PC-3 (cell line): ENCODE measurements around the gene DPCD. TPM values are rescaled to one million over a fixed set of nuclear protein-coding genes. Genes with fewer than 3 reads are reported as not detected.

Experiments
- ATAC-seq: fragments of 200-7000 bp; cut with Tn5 transposase; 2 replicates; pipeline ENCODE4 v1.9.1; 2020; ENCODE audit warnings: mild to moderate bottlenecking, moderate library complexity
- BruUV-seq: library from RNA; stranded (reverse); fragments of 400-500 nt; replicated peaks from 2 replicates; lab custom pipeline; 2021; lab: Mats Ljungman, UMichigan
- CTCF ChIA-PET: fragments of 300-600 bp; sonication (Branson Sonifier 250); formaldehyde crosslinking; loops from one replicate; lab custom pipeline; 2022; ENCODE audit warnings: antibody characterized with exemption; lab: Charles Lee
- POLR2A ChIA-PET: fragments of 300-600 bp; sonication (Branson Sonifier 250); formaldehyde crosslinking; loops from one replicate; lab custom pipeline; 2022; ENCODE audit warnings: antibody characterized with exemption; ENCODE audit not compliant: unreplicated experiment; lab: Charles Lee
- DNase-seq: peaks from one replicate; pipeline ENCODE4 v3.0.0-alpha.2; 2015
- H2AFZ ChIP-seq: fragments of 300-600 bp; sonication (generic); 2 replicates; pipeline ENCODE4 v1.6.0; 2016; ENCODE audit warnings: antibody characterized with exemption, low read length
- H3F3A ChIP-seq: fragments of 300-600 bp; sonication (generic); one replicate; pipeline ENCODE4 v1.6.0; 2017; ENCODE audit warnings: antibody characterized with exemption, low read length, control low read depth, mild to moderate bottlenecking; ENCODE audit not compliant: unreplicated experiment
- H3K27ac ChIP-seq: fragments of 300-600 bp; sonication (generic); 2 replicates; pipeline ENCODE4 v1.5.1; 2016; ENCODE audit warnings: mild to moderate bottlenecking, low read length
- H3K27me3 ChIP-seq: fragments of 300-600 bp; sonication (generic); 2 replicates; pipeline ENCODE4 v1.6.1; 2016; ENCODE audit warnings: low read length, mixed read lengths
- H3K36me3 ChIP-seq: fragments of 300-600 bp; sonication (generic); 2 replicates; pipeline ENCODE4 v1.6.1; 2016; ENCODE audit warnings: low read depth, mixed run types, low read length, mixed read lengths
- H3K4me1 ChIP-seq: fragments of 300-600 bp; sonication (generic); 2 replicates; pipeline ENCODE4 v1.5.1; 2016; ENCODE audit warnings: low read length; ENCODE audit not compliant: insufficient read depth
- H3K4me2 ChIP-seq: fragments of 300-600 bp; sonication (generic); 2 replicates; pipeline ENCODE4 v1.6.0; 2016; ENCODE audit warnings: low read length
- H3K4me3 ChIP-seq: fragments of 300-600 bp; sonication (generic); 2 replicates; pipeline ENCODE4 v1.5.1; 2016; ENCODE audit warnings: mild to moderate bottlenecking, low read length, mixed read lengths
- H3K79me2 ChIP-seq: fragments of 300-600 bp; sonication (generic); 2 replicates; pipeline ENCODE4 v1.6.1; 2017; ENCODE audit warnings: low read length, mixed read lengths
- H3K9ac ChIP-seq: fragments of 300-600 bp; sonication (generic); 2 replicates; pipeline ENCODE4 v1.6.0; 2016; ENCODE audit warnings: mild to moderate bottlenecking, low read length
- H3K9me2 ChIP-seq: fragments of 300-600 bp; sonication (generic); replicated peaks from 2 replicates; pipeline ENCODE4 v1.6.1; 2016; ENCODE audit warnings: mixed run types, low read length, mixed read lengths
- H3K9me3 ChIP-seq: fragments of 300-600 bp; sonication (generic); 2 replicates; pipeline ENCODE4 v1.6.1; 2016; ENCODE audit warnings: low read length, mixed read lengths
- H4K20me1 ChIP-seq: fragments of 300-600 bp; sonication (generic); 2 replicates; pipeline ENCODE4 v1.6.1; 2016; ENCODE audit warnings: low read length, mixed read lengths
- EZH2 ChIP-seq: fragments of 300-600 bp; sonication (generic); IDR thresholded peaks from one replicate; pipeline ENCODE4 v1.6.1; 2017; ENCODE audit warnings: antibody characterized with exemption, mild to moderate bottlenecking, low read length; ENCODE audit not compliant: unreplicated experiment
- EZH2phosphoT487 ChIP-seq: fragments of 300-600 bp; sonication (generic); IDR thresholded peaks from 2 replicates; pipeline ENCODE4 v1.6.1; 2018; ENCODE audit warnings: mild to moderate bottlenecking, antibody characterized with exemption, low read length, borderline replicate concordance
- intact Hi-C: fragments of 100-400 bp; cut with micrococcal nuclease; formaldehyde crosslinking; loops from 2 replicates; pipeline ENCODE4 v1.9.0; 2023
- total RNA-seq: library from RNA; depleted of rRNA; stranded (reverse); fragments of >200 nt; gene quantifications from 2 replicates; pipeline ENCODE4 v1.2.3, GENCODE V29; 2014
- TF ChIP-seq, protein P1 (sequence below): fragments of 300-600 bp; sonication (generic); conservative IDR thresholded peaks from 2 replicates; pipeline ENCODE4 v1.5.1; 2017; ENCODE audit warnings: antibody characterized with exemption, low read depth, mild to moderate bottlenecking, low read length

The DPCD gene
- total RNA-seq, 1 experiment from 2014 or later: 37.1 TPM

DNA sequence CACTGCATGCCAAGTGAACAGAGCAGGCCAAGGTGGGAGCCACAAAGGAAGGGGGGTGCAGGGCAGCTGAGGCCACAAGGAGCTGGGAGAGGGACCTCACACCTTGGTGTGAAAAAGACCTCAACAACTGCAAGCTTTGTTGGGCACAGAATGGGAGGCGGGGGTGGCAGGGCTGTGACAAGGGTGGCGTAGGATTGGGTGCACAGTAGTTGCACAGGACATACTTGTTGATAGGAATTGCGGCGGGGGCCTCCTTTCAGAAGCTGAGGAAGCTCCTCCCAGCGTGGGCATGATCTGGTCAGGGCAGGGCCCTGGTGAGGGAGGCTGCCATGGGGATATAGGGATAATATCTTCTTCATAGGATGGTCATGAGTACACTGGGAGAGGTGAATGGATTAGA lies 25.9 kb upstream of the DPCD start:
- Histone ChIP-seq H3K36me3 (no peaks in the 10 kb centered on the region), H3F3A (no peaks in the 10 kb centered on the region), H3K4me1 (no peaks in the 10 kb centered on the region), H3K79me2 (no peaks in the 10 kb centered on the region), H3K9ac (no peak overlapping the region), H3K4me3 (no peak overlapping the region), H4K20me1 (no peaks in the 10 kb centered on the region), H2AFZ (no peak overlapping the region), H3K9me2 (no peaks in the 10 kb centered on the region), H3K9me3 (no peaks in the 10 kb centered on the region), H3K4me2 (no peak overlapping the region), H3K27ac (no peak overlapping the region), H3K27me3 (no peaks in the 10 kb centered on the region)
- no peak for DNase-seq
- CTCF ChIA-PET: no interaction called here
- POLR2A ChIA-PET: no interaction called here
- TF ChIP-seq EZH2: no peak
- TF ChIP-seq, protein P1, sequence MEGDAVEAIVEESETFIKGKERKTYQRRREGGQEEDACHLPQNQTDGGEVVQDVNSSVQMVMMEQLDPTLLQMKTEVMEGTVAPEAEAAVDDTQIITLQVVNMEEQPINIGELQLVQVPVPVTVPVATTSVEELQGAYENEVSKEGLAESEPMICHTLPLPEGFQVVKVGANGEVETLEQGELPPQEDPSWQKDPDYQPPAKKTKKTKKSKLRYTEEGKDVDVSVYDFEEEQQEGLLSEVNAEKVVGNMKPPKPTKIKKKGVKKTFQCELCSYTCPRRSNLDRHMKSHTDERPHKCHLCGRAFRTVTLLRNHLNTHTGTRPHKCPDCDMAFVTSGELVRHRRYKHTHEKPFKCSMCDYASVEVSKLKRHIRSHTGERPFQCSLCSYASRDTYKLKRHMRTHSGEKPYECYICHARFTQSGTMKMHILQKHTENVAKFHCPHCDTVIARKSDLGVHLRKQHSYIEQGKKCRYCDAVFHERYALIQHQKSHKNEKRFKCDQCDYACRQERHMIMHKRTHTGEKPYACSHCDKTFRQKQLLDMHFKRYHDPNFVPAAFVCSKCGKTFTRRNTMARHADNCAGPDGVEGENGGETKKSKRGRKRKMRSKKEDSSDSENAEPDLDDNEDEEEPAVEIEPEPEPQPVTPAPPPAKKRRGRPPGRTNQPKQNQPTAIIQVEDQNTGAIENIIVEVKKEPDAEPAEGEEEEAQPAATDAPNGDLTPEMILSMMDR: no peak
- no peak for TF ChIP-seq EZH2phosphoT487
- BruUV-seq: no TSS peak
- no peak for ATAC-seq
- intact Hi-C loops: loop anchor here (10.0 kb wide), 1 partner anchor 257 kb away; no protein-coding TSS in a partner anchor

DNA sequence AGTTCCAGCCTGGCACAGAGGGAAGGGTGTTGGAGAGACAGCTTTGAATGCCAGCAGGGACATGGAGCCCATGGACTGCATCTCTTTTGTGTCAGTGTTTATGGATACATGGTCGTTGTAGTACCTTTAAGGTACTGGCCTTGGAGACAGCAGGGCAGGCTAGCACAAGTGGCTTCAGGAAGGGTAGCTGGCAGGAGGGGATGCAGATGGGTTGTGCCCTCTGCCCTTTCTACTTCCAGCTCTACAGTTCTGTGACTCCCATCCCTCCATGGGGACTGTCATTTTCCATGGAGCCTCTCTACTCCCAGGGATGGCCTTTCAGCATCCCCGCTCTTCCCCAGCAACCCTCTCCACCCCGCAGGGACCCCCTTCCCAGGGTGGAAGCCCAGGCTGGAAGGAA lies 25.1 kb upstream of the DPCD start:
- DNase-seq: no peak
- H3F3A ChIP-seq: no peaks in the 10 kb centered on the region
- intact Hi-C loops: loop anchor here (10.0 kb wide), 1 partner anchor 258 kb away; no protein-coding TSS in a partner anchor
- no TSS peak for BruUV-seq
- no peak overlapping the region for H3K9ac ChIP-seq
- no peak for ATAC-seq
- TF ChIP-seq, protein P1: no peak
- no peak for TF ChIP-seq EZH2
- TF ChIP-seq EZH2phosphoT487: no peak
- H2AFZ ChIP-seq: no peak overlapping the region
- no peaks in the 10 kb centered on the region for H3K27me3 ChIP-seq
- no peaks in the 10 kb centered on the region for H4K20me1 ChIP-seq
- H3K9me2 ChIP-seq: no peaks in the 10 kb centered on the region
- no peaks in the 10 kb centered on the region for H3K79me2 ChIP-seq
- no peak overlapping the region for H3K4me3 ChIP-seq
- H3K4me1 ChIP-seq: no peaks in the 10 kb centered on the region
- H3K36me3 ChIP-seq: no peaks in the 10 kb centered on the region
- POLR2A ChIA-PET: no interaction called here
- H3K27ac ChIP-seq: no peak overlapping the region
- H3K4me2 ChIP-seq: no peak overlapping the region
- CTCF ChIA-PET: no interaction called here
- no peaks in the 10 kb centered on the region for H3K9me3 ChIP-seq

DNA sequence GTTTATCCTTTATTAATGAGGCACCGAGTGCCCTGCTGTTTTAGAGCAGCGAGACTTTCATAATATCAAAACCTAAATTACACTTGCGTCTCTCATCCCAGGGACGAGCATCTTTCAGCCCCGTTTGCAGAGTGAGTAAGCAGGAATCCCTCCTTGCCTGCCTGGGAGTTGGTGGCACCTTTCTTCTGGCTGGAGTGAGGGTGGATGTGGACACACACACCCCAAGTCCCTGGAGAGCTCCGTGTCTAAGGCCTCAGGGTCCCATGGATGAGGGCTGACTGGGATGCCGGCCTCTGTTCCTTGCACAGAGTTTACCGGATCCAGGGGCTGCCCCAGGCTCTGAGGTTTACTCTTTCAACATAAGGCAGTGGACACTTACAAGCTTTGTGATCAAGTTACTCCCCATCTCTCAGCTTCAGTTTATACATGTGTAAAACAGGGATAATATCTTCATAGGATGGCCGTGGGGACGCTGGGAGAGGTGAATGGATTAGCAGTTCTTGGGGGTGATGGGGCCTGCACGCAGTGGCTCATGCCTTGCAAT lies 24.6 kb upstream of the DPCD start:
- no peak overlapping the region for H3K9ac ChIP-seq
- BruUV-seq: no TSS peak
- no peaks in the 10 kb centered on the region for H3K79me2 ChIP-seq
- H3K27ac ChIP-seq: no peak overlapping the region
- no peaks in the 10 kb centered on the region for H3F3A ChIP-seq
- no peaks in the 10 kb centered on the region for H4K20me1 ChIP-seq
- no peak overlapping the region for H2AFZ ChIP-seq
- no peak for ATAC-seq
- ChIA-PET POLR2A (no interaction called here), CTCF (no interaction called here)
- no peaks in the 10 kb centered on the region for H3K9me3 ChIP-seq
- no peaks in the 10 kb centered on the region for H3K27me3 ChIP-seq
- H3K36me3 ChIP-seq: no peaks in the 10 kb centered on the region
- no peaks in the 10 kb centered on the region for H3K9me2 ChIP-seq
- intact Hi-C loops: loop anchor here (10.0 kb wide), 1 partner anchor 259 kb away; no protein-coding TSS in a partner anchor
- no peak for DNase-seq
- H3K4me1 ChIP-seq: no peaks in the 10 kb centered on the region
- TF ChIP-seq, protein P1: no peak
- TF ChIP-seq EZH2phosphoT487 (no peak), EZH2 (no peak)
- H3K4me3 ChIP-seq: no peak overlapping the region
- no peak overlapping the region for H3K4me2 ChIP-seq
